HG03354 (cell line): Measurements from ENCODE around the gene SF3A2.
"Not testable (repeated sequence)": the region's sequence is repeated elsewhere in the genome, so short reads cannot be mapped to it uniquely, and the experiment has no call there.

ENCODE experiments used
- ATAC-seq: cut with Tn5 transposase; IDR thresholded peaks from one replicate; pipeline ENCODE4 v1.9.1; 2021; ENCODE audit warnings: mild to moderate bottlenecking; ENCODE audit not compliant: unreplicated experiment, poor library complexity, severe bottlenecking

Gene SF3A2

GRCh38 chr19:2270423-2271233, 34.0 kb downstream of the SF3A2 start:
- no peak for ATAC-seq

GRCh38 chr19:2271234-2272103, 34.8 kb downstream of the SF3A2 start:
- no peak for ATAC-seq

GRCh38 chr19:2273356-2274184, 36.9 kb downstream of the SF3A2 start:
- ATAC-seq, result peak; percentile 49

GRCh38 chr19:2274185-2274711, 37.6 kb downstream of the SF3A2 start:
- no peak for ATAC-seq

GRCh38 chr19:2274931-2275535, 38.4 kb downstream of the SF3A2 start:
- no peak for ATAC-seq

- ATAC-seq, result no peak
These were observed 39.2 kb downstream of the SF3A2 start for GRCh38 chr19:2275588-2276428.

GRCh38 chr19:2276429-2276986, 39.9 kb downstream of the SF3A2 start:
- no peak for ATAC-seq

- ATAC-seq, result no peak
These were observed 40.5 kb downstream of the SF3A2 start for GRCh38 chr19:2277138-2277537.

- ATAC-seq, result no peak
These were observed 42.0 kb downstream of the SF3A2 start for GRCh38 chr19:2278459-2279158.

GRCh38 chr19:2280633-2281264, 44.1 kb downstream of the SF3A2 start:
- ATAC-seq, result no peak

- ATAC-seq, result not testable (repeated sequence)
These were observed 44.8 kb downstream of the SF3A2 start for GRCh38 chr19:2281265-2282061.

- ATAC-seq, result no peak
These were observed 45.6 kb downstream of the SF3A2 start, which contains the start of gene PEAK3 for GRCh38 chr19:2282062-2282861. TSS of gene PEAK3 (minus strand) at chr19:2282175. CDS start at chr19:2280931, 1,244 bp downstream.

- ATAC-seq, result no peak
These were observed 46.2 kb downstream of the SF3A2 start for GRCh38 chr19:2282862-2283237.

- no peak for ATAC-seq
These were observed 47.3 kb downstream of the SF3A2 start for GRCh38 chr19:2283835-2284507.
